GM11168 (cell line): ENCODE measurements around the gene TLL2.

Source experiments
- in situ Hi-C: fragments of 300-500 bp; cut with MboI; formaldehyde crosslinking; loops from one replicate; pipeline ENCODE4 v1.12.0; 2022; ENCODE audit warnings: low sequenced_read_pairs; ENCODE audit not compliant: unreplicated experiment

Gene TLL2

GRCh38 chr10:96369890-96370583 lies 143.7 kb downstream of the TLL2 start:
- in situ Hi-C loops: no loop called here

GRCh38 chr10:96368971-96369370 lies 144.8 kb downstream of the TLL2 start:
- in situ Hi-C loops: no loop called here

GRCh38 chr10:96367470-96367869 lies 146.3 kb downstream of the TLL2 start:
- in situ Hi-C loops: no loop called here

- in situ Hi-C loops: no loop called here
Observed at GRCh38 chr10:96366508-96366907, 147.2 kb downstream of the TLL2 start.

GRCh38 chr10:96365571-96365970 lies 148.2 kb downstream of the TLL2 start:
- in situ Hi-C loops: no loop called here

- in situ Hi-C loops: no loop called here
Observed at GRCh38 chr10:96360766-96361165, 153.0 kb downstream of the TLL2 start.

GRCh38 chr10:96360331-96360730 lies 153.4 kb downstream of the TLL2 start:
- in situ Hi-C loops: no loop called here

- in situ Hi-C loops: no loop called here
Observed at GRCh38 chr10:96359616-96360015, 154.1 kb downstream of the TLL2 start.

GRCh38 chr10:96358851-96359540 lies 154.7 kb downstream of the TLL2 start, which contains the start of gene OPALIN:
Gene OPALIN, minus strand, starts transcription at chr10:96359002. Its CDS starts 106 bp downstream, at chr10:96358896.
- in situ Hi-C loops: no loop called here

GRCh38 chr10:96357038-96357620 lies 156.6 kb downstream of the TLL2 start:
- in situ Hi-C loops: no loop called here

- in situ Hi-C loops: no loop called here
Observed at GRCh38 chr10:96352582-96352981, 161.1 kb downstream of the TLL2 start.

GRCh38 chr10:96352027-96352426 lies 161.7 kb downstream of the TLL2 start:
- in situ Hi-C loops: no loop called here

- in situ Hi-C loops: no loop called here
Observed at GRCh38 chr10:96346295-96346694, 167.4 kb downstream of the TLL2 start.

- in situ Hi-C loops: no loop called here
Observed at GRCh38 chr10:96345222-96345621, 168.5 kb downstream of the TLL2 start.

GRCh38 chr10:96344178-96344577 lies 169.5 kb downstream of the TLL2 start:
- in situ Hi-C loops: no loop called here

GRCh38 chr10:96342402-96342801 lies 171.3 kb downstream of the TLL2 start:
- in situ Hi-C loops: no loop called here

GRCh38 chr10:96341219-96342182 lies 172.2 kb downstream of the TLL2 start:
- in situ Hi-C loops: no loop called here

GRCh38 chr10:96339956-96340904 lies 173.5 kb downstream of the TLL2 start:
- in situ Hi-C loops: no loop called here

GRCh38 chr10:96339383-96339782 lies 174.3 kb downstream of the TLL2 start:
- in situ Hi-C loops: no loop called here
